IMR-90 (cell line): ENCODE measurements around the gene COL23A1. TPM values are rescaled to one million over a fixed set of nuclear protein-coding genes. Genes with fewer than 3 reads are reported as not detected.

Source experiments
- ATAC-seq: fragments of 200-7000 bp; cut with Tn5 transposase; 2 replicates; pipeline ENCODE4 v1.9.1; 2020; ENCODE audit warnings: low read depth, mild to moderate bottlenecking, moderate library complexity
- BruUV-seq: library from RNA; stranded (reverse); fragments of 400-500 nt; replicated peaks from 2 replicates; lab custom pipeline; 2021; lab: Mats Ljungman, UMichigan
- CTCF ChIA-PET: fragments of 300-600 bp; formaldehyde crosslinking; extraction: SDS; loops from one replicate; lab custom pipeline; 2021; ENCODE audit warnings: antibody characterized with exemption; lab: Yijun Ruan, JAX
- POLR2A ChIA-PET: fragments of 300-600 bp; sonication (Branson Sonifier 250); formaldehyde crosslinking; loops from one replicate; lab custom pipeline; 2022; ENCODE audit warnings: antibody characterized with exemption; ENCODE audit not compliant: unreplicated experiment; lab: Charles Lee
- DNase-seq: peaks from one replicate; pipeline ENCODE4 v3.0.0; 2013
- H2AFZ ChIP-seq: replicated peaks from 2 replicates; pipeline ENCODE3; 2013; ENCODE audit warnings: low read length, mild to moderate bottlenecking; ENCODE audit not compliant: poor library complexity
- H2AK5ac ChIP-seq: 2 replicates; pipeline ENCODE4 v1.6.1; 2013; ENCODE audit warnings: low read depth, low read length, inconsistent platforms
- H2AK9ac ChIP-seq: replicated peaks from 2 replicates; pipeline ENCODE3; 2013; ENCODE audit warnings: mild to moderate bottlenecking, low read depth, low read length, moderate library complexity; ENCODE audit not compliant: poor library complexity
- H2BK120ac ChIP-seq: 2 replicates; pipeline ENCODE4 v1.6.1; 2013; ENCODE audit warnings: low read depth, low read length, inconsistent platforms
- H2BK15ac ChIP-seq: 3 replicates; pipeline ENCODE4 v1.6.1; 2013; ENCODE audit warnings: low read depth, low read length, inconsistent platforms
- H2BK20ac ChIP-seq: 2 replicates; pipeline ENCODE4 v1.6.1; 2013; ENCODE audit warnings: low read depth, mild to moderate bottlenecking, inconsistent platforms, low read length, moderate library complexity
- H2BK5ac ChIP-seq: 2 replicates; pipeline ENCODE4 v1.6.1; 2013; ENCODE audit warnings: mild to moderate bottlenecking, low read depth, low read length, inconsistent platforms; ENCODE audit not compliant: poor library complexity, severe bottlenecking
- H3K14ac ChIP-seq: replicated peaks from 2 replicates; pipeline ENCODE4 v1.6.1; 2013; ENCODE audit warnings: low read depth, low read length, inconsistent platforms
- H3K18ac ChIP-seq: 2 replicates; pipeline ENCODE4 v1.6.1; 2013; ENCODE audit warnings: low read depth, low read length, control low read depth
- H3K23ac ChIP-seq: 2 replicates; pipeline ENCODE4 v1.6.1; 2013; ENCODE audit warnings: low read depth, low read length, inconsistent platforms
- H3K27ac ChIP-seq: 2 replicates; pipeline ENCODE4 v1.5.1; 2013; ENCODE audit warnings: mild to moderate bottlenecking, control low read depth, low read length; ENCODE audit not compliant: insufficient read depth
- H3K27me3 ChIP-seq: 2 replicates; pipeline ENCODE4 v1.6.1; 2013; ENCODE audit warnings: low read length; ENCODE audit not compliant: control insufficient read depth, insufficient read depth
- H3K36me3 ChIP-seq: 2 replicates; pipeline ENCODE4 v1.6.1; 2013; ENCODE audit warnings: low read length, mixed read lengths; ENCODE audit not compliant: control insufficient read depth, insufficient read depth
- H3K4ac ChIP-seq: 2 replicates; pipeline ENCODE4 v1.6.1; 2013; ENCODE audit warnings: low read depth, low read length, inconsistent platforms
- H3K4me1 ChIP-seq: 2 replicates; pipeline ENCODE4 v1.6.1; 2013; ENCODE audit warnings: low read length, mixed read lengths; ENCODE audit not compliant: control insufficient read depth, insufficient read depth
- H3K4me2 ChIP-seq: 2 replicates; pipeline ENCODE4 v1.6.1; 2013; ENCODE audit warnings: low read depth, mild to moderate bottlenecking, control low read depth, low read length, moderate library complexity
- H3K4me3 ChIP-seq: 2 replicates; pipeline ENCODE4 v1.5.1; 2013; ENCODE audit warnings: low read depth, mild to moderate bottlenecking, control low read depth, low read length, moderate library complexity; ENCODE audit not compliant: insufficient read depth
- H3K56ac ChIP-seq: 2 replicates; pipeline ENCODE4 v1.6.1; 2013; ENCODE audit warnings: low read length, inconsistent platforms; ENCODE audit not compliant: insufficient read depth; ENCODE audit errors: extremely low read depth
- H3K79me1 ChIP-seq, 2 experiments: 2 replicates each; pipeline ENCODE4 v1.6.1; 2013; ENCODE audit warnings: low read length in 2 of 2, inconsistent platforms in 1 of 2, low read depth in 1 of 2
- H3K9ac ChIP-seq: 2 replicates; pipeline ENCODE4 v1.6.1; 2013; ENCODE audit warnings: low read depth, low read length, control low read depth
- H3K9me1 ChIP-seq: 2 replicates; pipeline ENCODE4 v1.6.1; 2013; ENCODE audit warnings: low read length, inconsistent platforms; ENCODE audit not compliant: insufficient read depth
- H3K9me3 ChIP-seq: 2 replicates; pipeline ENCODE4 v1.6.1; 2013; ENCODE audit warnings: low read length; ENCODE audit not compliant: control insufficient read depth, insufficient read depth
- H4K20me1 ChIP-seq: 2 replicates; pipeline ENCODE4 v1.6.1; 2013; ENCODE audit warnings: low read length, inconsistent platforms; ENCODE audit not compliant: insufficient read depth
- H4K5ac ChIP-seq: 2 replicates; pipeline ENCODE4 v1.6.1; 2013; ENCODE audit warnings: mild to moderate bottlenecking, low read depth, low read length, control low read depth
- H4K8ac ChIP-seq, 2 experiments: 2 replicates each; pipeline ENCODE4 v1.6.1; 2013; ENCODE audit warnings: low read depth in 2 of 2, low read length in 2 of 2, control low read depth in 1 of 2, inconsistent platforms in 1 of 2
- H4K91ac ChIP-seq: 2 replicates; pipeline ENCODE4 v1.6.1; 2013; ENCODE audit warnings: low read depth, low read length, inconsistent platforms; ENCODE audit not compliant: insufficient read depth
- CEBPB ChIP-seq: IDR thresholded peaks from 2 replicates; pipeline ENCODE4 v1.6.1; 2012; ENCODE audit warnings: low read depth, low read length, improper control_type of control experiment
- CHD1 ChIP-seq: IDR thresholded peaks from 2 replicates; pipeline ENCODE4 v1.6.1; 2012; ENCODE audit warnings: low read depth, low read length, improper control_type of control experiment
- FOS ChIP-seq: fragments of 150-350 bp; IDR thresholded peaks from 2 replicates; pipeline ENCODE4 v1.6.1; 2016; ENCODE audit warnings: low read depth, low read length
- MAFK ChIP-seq: IDR thresholded peaks from 2 replicates; pipeline ENCODE4 v1.6.1; 2012; ENCODE audit warnings: low read depth, low read length, improper control_type of control experiment
- NFE2L2 ChIP-seq: fragments of 150-350 bp; IDR thresholded peaks from 2 replicates; pipeline ENCODE4 v1.6.1; 2016; ENCODE audit warnings: low read depth, mild to moderate bottlenecking, low read length
- POLR2A ChIP-seq: IDR thresholded peaks from 2 replicates; pipeline ENCODE4 v1.6.1; 2012; ENCODE audit warnings: mild to moderate bottlenecking, low read depth, low read length
- RAD21 ChIP-seq: IDR thresholded peaks from 2 replicates; pipeline ENCODE4 v1.6.1; 2012; ENCODE audit warnings: low read length, improper control_type of control experiment
- SMC3 ChIP-seq: fragments of 150-350 bp; IDR thresholded peaks from 2 replicates; pipeline ENCODE4 v1.6.1; 2016; ENCODE audit warnings: low read depth, mild to moderate bottlenecking, antibody characterized with exemption, low read length, moderate library complexity
- WGBS, 2 experiments: methylation state at CpG; one replicate each; pipeline versions ENCODE4 v1.1.5 to v1.1.7; 2013; ENCODE audit warnings: missing lambda C conversion rate in 2 of 2; ENCODE audit not compliant: insufficient read length in 1 of 2; ENCODE audit errors: extremely low coverage in 2 of 2; 5-methylcytosine and 5-hydroxymethylcytosine counted together
- dilution Hi-C: fragments of 300-500 bp; cut with HindIII; formaldehyde crosslinking; loops from one replicate; pipeline ENCODE4 v1.14.3; 2018; ENCODE audit warnings: low sequenced_read_pairs; ENCODE audit not compliant: unreplicated experiment
- in situ Hi-C: fragments of 300-500 bp; cut with MboI; formaldehyde crosslinking; loops from 3 replicates; pipeline ENCODE4 v1.14.3; 2019; ENCODE audit warnings: low sequenced_read_pairs, inconsistent platforms, mixed read lengths
- intact Hi-C: fragments of 100-400 bp; cut with micrococcal nuclease; formaldehyde crosslinking; loops from 2 replicates; pipeline ENCODE4 v1.10.0; 2022
- polyA plus RNA-seq, 3 experiments: library from polyadenylated mRNA; depleted of rRNA; stranded (reverse); fragments of >200 nt; gene quantifications; 2 replicates each; pipeline ENCODE4 v1.2.3, GENCODE V29; 2012; ENCODE audit warnings: low replicate concordance in 1 of 3
- total RNA-seq: library from RNA; depleted of rRNA; stranded (reverse); fragments of >200 nt; gene quantifications from 2 replicates; pipeline ENCODE4 v1.2.3, GENCODE V29; 2012

The COL23A1 gene
- total and polyA plus RNA-seq, 2 of the 4 experiments (the other 2 are of a cell fraction): not detected

DNA sequence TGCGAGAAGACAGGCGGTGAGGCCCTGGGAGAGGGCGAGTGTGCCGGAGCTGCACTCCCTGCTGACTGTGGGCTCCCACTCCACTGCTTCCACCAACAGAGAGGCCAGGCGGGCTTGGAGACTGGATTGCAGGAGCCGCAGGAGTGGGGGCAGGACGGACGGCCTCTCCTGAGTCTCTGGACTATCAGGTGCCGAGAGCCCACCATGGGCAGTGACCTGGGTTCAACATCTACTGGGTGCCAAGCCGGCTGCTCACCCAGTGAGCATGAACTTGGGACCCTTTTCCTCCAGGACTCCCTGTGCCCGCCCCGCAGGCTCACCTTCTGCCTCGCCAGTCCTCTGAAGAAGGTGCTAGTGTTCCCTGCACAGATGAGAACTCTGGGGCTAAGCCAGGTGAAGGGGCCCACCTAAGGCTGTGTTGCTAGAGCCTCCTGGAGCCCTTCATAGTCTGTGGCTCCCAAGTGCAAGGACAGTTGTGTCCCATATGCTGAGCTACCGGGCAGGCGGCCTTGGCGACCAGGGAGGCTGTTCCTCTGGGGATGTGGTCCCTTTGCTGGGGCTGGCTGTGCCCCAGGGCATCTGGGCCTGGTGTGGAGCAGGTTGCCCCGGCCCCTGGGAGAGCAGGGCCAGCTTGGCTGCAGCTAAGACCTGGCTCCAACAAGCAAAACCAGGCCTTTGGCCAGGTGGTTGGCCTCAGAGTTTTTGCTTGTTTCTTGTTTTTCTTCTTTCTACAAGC lies 279.9 kb downstream of the COL23A1 start:
- Histone ChIP-seq H2BK15ac (no peak overlapping the region), H3K9me3 (peaks cover 14% of the 10 kb centered on the region), H3K4me2 (no peak overlapping the region), H3K18ac (no peak overlapping the region), H3K9ac (no peak overlapping the region), H2AK5ac (no peak overlapping the region), H3K27ac (no peak overlapping the region), H3K9me1 (no peaks in the 10 kb centered on the region), H2AK9ac (no peak overlapping the region), H2AFZ (no peak overlapping the region), H3K4me1 (no peaks in the 10 kb centered on the region), H4K91ac (no peak overlapping the region), H2BK120ac (no peak overlapping the region), H2BK20ac (no peak overlapping the region), H3K4me3 (no peak overlapping the region), H3K27me3 (no peaks in the 10 kb centered on the region), H4K8ac (no peak overlapping the region), H4K5ac (no peak overlapping the region), H3K56ac (no peak overlapping the region), H3K36me3 (no peaks in the 10 kb centered on the region), H3K79me1 (no peaks in the 10 kb centered on the region), H3K4ac (no peak overlapping the region), H4K20me1 (no peaks in the 10 kb centered on the region), H3K14ac (no peak overlapping the region), H3K23ac (no peak overlapping the region), H2BK5ac (no peak overlapping the region)
- intact Hi-C loops (no loop called here), in situ Hi-C loops (no loop called here), dilution Hi-C loops (no loop called here)
- CTCF ChIA-PET: no interaction called here
- BruUV-seq: no TSS peak
- no peak for ATAC-seq
- DNase-seq: no peak
- no peak for TF ChIP-seq SMC3
- TF ChIP-seq MAFK: no peak
- no peak for TF ChIP-seq RAD21
- no peak for TF ChIP-seq CEBPB
- TF ChIP-seq CHD1: no peak
- no peak for TF ChIP-seq POLR2A
- TF ChIP-seq NFE2L2: no peak
- TF ChIP-seq FOS: no peak
- POLR2A ChIA-PET: no interaction called here
- WGBS, 2 experiments: 82% methylated on average over 5 of the region's 17 CpGs; no CpG with 5 or more reads in 1 of the 2 experiments
